H1 (cell line): ENCODE measurements around the gene SECISBP2. TPM values are rescaled to one million over a fixed set of nuclear protein-coding genes. Genes with fewer than 3 reads are reported as not detected.

Source experiments
- JUND ChIP-seq: IDR thresholded peaks from 2 replicates; pipeline ENCODE4 v1.6.1; 2011; ENCODE audit warnings: mild to moderate bottlenecking, improper control_type of control experiment, low read length
- KDM5A ChIP-seq: fragments of 200-600 bp; IDR thresholded peaks from 2 replicates; pipeline ENCODE4 v1.7.1; 2012; ENCODE audit warnings: mild to moderate bottlenecking, low read length, inconsistent platforms, mixed read lengths
- RAD21 ChIP-seq, 2 experiments: IDR thresholded peaks in 1 of 2; conservative IDR thresholded peaks in 1 of 2; 2 replicates each; pipeline ENCODE4 v1.6.1; 2011; ENCODE audit warnings: low read depth in 2 of 2, low read length in 2 of 2, improper control_type of control experiment in 1 of 2, inconsistent platforms in 1 of 2, mild to moderate bottlenecking in 1 of 2, moderate library complexity in 1 of 2
- polyA plus RNA-seq, 7 experiments: library from polyadenylated mRNA; depleted of rRNA in 3 of 7; stranded (reverse) in 5 of 7; unstranded in 2 of 7; fragments of >200 nt in 5 of 7; fragments of 200-250 nt in 2 of 7; gene quantifications; 1 replicate in 5 of 7; 2 replicates in 1 of 7; 4 replicates in 1 of 7; pipeline versions ENCODE4 v1.2.1 to v1.2.3, GENCODE V29; 2011 to 2013; ENCODE audit warnings: missing spikeins in 2 of 7, mixed read lengths in 2 of 7
- total RNA-seq: library from RNA; stranded (reverse); fragmentation: NEBNext Ultra II Directional; extraction: Animal tissue kit (Norgen Biotek cat#: 25700); gene quantifications from 2 replicates; pipeline ENCODE4 v1.2.1, GENCODE V29; 2021

SECISBP2 gene
- total and polyA plus RNA-seq, 2 of the 8 experiments (the other 6 are each of a cell fraction or from before 2014, with no cell fraction given): 39.0 to 61.7 TPM

- TF ChIP-seq KDM5A (no peak), RAD21 (IDR thresholded peaks at IDR 0.05 in 1 of 2, conservative IDR thresholded peaks at IDR 0.05 in 1 of 2; ENCODE audit: low read depth in 2 of 2, low read length in 2 of 2) (no peak), JUND (no peak)
- TF ChIP-seq, all 59 proteins: peak for 0
Observed at GRCh38 chr9:89368978-89369377, 50.7 kb downstream of the SECISBP2 start (continued).
